ENCODE results near the gene DLGAP4.
"Not testable (repeated sequence)": the region's sequence is repeated elsewhere in the genome, so short reads cannot be mapped to it uniquely, and the experiment has no call there.

DLGAP4 gene

DNA sequence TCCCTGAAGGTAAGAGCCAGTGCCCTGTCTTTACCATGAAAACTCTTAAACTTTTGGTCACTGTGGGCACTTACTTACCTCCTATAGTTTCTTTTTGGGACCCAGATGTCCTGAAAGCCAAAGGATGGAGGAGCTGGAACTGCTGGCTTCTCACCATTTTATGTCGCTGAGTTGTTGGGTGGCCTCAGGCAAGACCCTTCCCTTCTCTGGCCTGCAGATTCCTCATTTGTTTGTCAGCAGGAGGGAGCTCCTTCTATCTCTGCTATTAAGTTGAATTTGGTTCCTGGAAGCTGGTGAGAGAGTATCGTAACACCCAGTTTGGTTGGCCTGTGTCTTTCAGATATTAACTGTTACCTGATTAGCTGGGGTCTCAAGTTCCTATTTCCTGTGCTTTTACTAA lies 167.0 kb downstream of the DLGAP4 start (continued):
- TF ChIP-seq, protein P1, sequence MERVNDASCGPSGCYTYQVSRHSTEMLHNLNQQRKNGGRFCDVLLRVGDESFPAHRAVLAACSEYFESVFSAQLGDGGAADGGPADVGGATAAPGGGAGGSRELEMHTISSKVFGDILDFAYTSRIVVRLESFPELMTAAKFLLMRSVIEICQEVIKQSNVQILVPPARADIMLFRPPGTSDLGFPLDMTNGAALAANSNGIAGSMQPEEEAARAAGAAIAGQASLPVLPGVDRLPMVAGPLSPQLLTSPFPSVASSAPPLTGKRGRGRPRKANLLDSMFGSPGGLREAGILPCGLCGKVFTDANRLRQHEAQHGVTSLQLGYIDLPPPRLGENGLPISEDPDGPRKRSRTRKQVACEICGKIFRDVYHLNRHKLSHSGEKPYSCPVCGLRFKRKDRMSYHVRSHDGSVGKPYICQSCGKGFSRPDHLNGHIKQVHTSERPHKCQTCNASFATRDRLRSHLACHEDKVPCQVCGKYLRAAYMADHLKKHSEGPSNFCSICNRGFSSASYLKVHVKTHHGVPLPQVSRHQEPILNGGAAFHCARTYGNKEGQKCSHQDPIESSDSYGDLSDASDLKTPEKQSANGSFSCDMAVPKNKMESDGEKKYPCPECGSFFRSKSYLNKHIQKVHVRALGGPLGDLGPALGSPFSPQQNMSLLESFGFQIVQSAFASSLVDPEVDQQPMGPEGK (CRISPR knock-in tag; IDR thresholded peaks at IDR 0.05; ENCODE audit: borderline replicate concordance), result no peak
- TF ChIP-seq RARB (CRISPR knock-in tag; IDR thresholded peaks at IDR 0.05) (no peak), ZNF8 (CRISPR knock-in tag; IDR thresholded peaks at IDR 0.05) (no peak), ISL1 (CRISPR knock-in tag; IDR thresholded peaks at IDR 0.05) (no peak), GLIS3 (CRISPR knock-in tag; IDR thresholded peaks at IDR 0.05) (no peak), ZFP3 (CRISPR knock-in tag; IDR thresholded peaks at IDR 0.05) (no peak), OSR1 (CRISPR knock-in tag; IDR thresholded peaks at IDR 0.05) (no peak)

DNA sequence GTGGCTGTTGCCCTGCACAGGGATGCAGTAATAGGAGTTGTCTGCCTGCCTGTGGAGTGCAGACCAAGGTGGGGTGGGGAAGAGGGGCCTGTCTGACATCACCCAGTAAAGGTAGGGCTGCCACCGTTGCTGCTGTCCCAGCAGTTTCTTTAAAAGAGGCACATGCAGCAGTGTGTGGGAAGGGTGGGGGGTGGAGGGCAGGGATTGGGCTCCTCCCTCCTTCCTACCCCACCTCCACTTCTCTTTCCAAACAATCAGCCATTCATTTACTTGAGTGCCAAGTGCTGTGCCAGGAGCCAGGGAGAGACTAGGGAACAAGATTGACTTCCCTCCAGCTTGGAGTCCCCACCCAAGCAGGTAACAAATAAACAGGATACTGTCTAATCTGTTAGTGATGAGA lies 168.4 kb downstream of the DLGAP4 start:
- peak; percentile 10; the same call in 2 of the 3 replicates for ATAC-seq
- TF ChIP-seq PPARA (CRISPR knock-in tag; IDR thresholded peaks at IDR 0.05; ENCODE audit: borderline replicate concordance) (no peak), OSR1 (CRISPR knock-in tag; IDR thresholded peaks at IDR 0.05) (no peak), ZC3H10 (CRISPR knock-in tag; IDR thresholded peaks at IDR 0.05) (no peak), ZNF70 (CRISPR knock-in tag; IDR thresholded peaks at IDR 0.05) (no peak), TOX (CRISPR knock-in tag; IDR thresholded peaks at IDR 0.05; ENCODE audit: borderline replicate concordance) (no peak), ZFP30 (CRISPR knock-in tag; IDR thresholded peaks at IDR 0.05) (no peak), TCF4 (CRISPR knock-in tag; IDR thresholded peaks at IDR 0.05; ENCODE audit: borderline replicate concordance) (no peak), CSDC2 (CRISPR knock-in tag; IDR thresholded peaks at IDR 0.05) (no peak)
- TF ChIP-seq, protein P2, sequence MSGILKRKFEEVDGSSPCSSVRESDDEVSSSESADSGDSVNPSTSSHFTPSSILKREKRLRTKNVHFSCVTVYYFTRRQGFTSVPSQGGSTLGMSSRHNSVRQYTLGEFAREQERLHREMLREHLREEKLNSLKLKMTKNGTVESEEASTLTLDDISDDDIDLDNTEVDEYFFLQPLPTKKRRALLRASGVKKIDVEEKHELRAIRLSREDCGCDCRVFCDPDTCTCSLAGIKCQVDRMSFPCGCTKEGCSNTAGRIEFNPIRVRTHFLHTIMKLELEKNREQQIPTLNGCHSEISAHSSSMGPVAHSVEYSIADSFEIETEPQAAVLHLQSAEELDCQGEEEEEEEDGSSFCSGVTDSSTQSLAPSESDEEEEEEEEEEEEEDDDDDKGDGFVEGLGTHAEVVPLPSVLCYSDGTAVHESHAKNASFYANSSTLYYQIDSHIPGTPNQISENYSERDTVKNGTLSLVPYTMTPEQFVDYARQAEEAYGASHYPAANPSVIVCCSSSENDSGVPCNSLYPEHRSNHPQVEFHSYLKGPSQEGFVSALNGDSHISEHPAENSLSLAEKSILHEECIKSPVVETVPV (CRISPR knock-in tag; IDR thresholded peaks at IDR 0.05), result no peak
- TF ChIP-seq, protein P3, sequence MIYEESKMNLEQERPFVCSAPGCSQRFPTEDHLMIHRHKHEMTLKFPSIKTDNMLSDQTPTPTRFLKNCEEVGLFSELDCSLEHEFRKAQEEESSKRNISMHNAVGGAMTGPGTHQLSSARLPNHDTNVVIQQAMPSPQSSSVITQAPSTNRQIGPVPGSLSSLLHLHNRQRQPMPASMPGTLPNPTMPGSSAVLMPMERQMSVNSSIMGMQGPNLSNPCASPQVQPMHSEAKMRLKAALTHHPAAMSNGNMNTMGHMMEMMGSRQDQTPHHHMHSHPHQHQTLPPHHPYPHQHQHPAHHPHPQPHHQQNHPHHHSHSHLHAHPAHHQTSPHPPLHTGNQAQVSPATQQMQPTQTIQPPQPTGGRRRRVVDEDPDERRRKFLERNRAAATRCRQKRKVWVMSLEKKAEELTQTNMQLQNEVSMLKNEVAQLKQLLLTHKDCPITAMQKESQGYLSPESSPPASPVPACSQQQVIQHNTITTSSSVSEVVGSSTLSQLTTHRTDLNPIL (CRISPR knock-in tag; IDR thresholded peaks at IDR 0.05; ENCODE audit: low read depth), result no peak
- TF ChIP-seq, protein P4, sequence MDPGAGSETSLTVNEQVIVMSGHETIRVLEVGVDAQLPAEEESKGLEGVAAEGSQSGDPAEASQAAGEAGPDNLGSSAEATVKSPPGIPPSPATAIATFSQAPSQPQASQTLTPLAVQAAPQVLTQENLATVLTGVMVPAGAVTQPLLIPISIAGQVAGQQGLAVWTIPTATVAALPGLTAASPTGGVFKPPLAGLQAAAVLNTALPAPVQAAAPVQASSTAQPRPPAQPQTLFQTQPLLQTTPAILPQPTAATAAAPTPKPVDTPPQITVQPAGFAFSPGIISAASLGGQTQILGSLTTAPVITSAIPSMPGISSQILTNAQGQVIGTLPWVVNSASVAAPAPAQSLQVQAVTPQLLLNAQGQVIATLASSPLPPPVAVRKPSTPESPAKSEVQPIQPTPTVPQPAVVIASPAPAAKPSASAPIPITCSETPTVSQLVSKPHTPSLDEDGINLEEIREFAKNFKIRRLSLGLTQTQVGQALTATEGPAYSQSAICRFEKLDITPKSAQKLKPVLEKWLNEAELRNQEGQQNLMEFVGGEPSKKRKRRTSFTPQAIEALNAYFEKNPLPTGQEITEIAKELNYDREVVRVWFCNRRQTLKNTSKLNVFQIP (CRISPR knock-in tag; IDR thresholded peaks at IDR 0.05; ENCODE audit: borderline replicate concordance, low read depth), result no peak

DNA sequence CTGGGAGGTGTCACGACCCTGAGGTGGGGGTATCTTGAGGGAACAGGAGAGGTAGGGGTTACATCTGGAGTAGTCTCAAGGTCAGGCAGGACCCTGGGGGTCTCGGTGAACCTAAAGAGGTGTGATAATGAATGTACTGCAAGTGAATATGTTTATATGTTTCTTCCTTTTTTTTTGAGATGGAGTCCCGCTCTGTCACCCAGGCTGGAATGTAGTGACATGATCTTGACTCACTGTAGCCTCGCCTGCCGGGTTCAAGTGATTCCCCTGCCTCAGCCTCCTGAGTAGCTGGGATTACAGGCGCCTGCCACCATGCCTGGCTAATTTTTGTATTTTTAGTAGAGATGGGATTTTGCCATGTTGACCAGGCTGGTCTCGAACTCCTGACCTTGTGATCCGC lies 168.9 kb downstream of the DLGAP4 start:
- ATAC-seq, result not testable (repeated sequence)

DNA sequence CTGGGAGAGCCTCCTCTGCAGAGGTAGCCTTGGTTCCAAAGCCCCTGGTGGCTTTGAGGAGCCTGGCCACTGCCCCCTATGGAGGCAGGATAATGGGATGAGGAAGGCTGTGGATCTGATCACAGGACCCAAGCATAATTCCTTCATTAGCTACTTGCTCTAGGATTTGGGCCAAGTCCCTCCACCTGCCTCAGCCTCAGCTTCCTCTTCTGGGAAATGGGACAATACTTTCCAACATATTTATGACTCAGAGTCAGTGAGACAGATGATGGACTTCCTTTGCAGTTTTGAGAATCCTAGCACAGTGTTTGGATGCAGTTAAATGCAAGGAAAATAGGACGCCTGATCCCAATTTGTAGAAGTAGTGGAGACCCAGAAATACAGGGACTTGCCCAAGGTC lies 171.3 kb downstream of the DLGAP4 start:
- ATAC-seq, result no peak
- TF ChIP-seq OSR1 (CRISPR knock-in tag; IDR thresholded peaks at IDR 0.05), result no peak
- TF ChIP-seq ESRRG (CRISPR knock-in tag; IDR thresholded peaks at IDR 0.05), result no peak
- TF ChIP-seq ZFP30 (CRISPR knock-in tag; IDR thresholded peaks at IDR 0.05), result no peak
- TF ChIP-seq ZFP3 (CRISPR knock-in tag; IDR thresholded peaks at IDR 0.05), result no peak
- TF ChIP-seq GLIS3 (CRISPR knock-in tag; IDR thresholded peaks at IDR 0.05), result no peak

DNA sequence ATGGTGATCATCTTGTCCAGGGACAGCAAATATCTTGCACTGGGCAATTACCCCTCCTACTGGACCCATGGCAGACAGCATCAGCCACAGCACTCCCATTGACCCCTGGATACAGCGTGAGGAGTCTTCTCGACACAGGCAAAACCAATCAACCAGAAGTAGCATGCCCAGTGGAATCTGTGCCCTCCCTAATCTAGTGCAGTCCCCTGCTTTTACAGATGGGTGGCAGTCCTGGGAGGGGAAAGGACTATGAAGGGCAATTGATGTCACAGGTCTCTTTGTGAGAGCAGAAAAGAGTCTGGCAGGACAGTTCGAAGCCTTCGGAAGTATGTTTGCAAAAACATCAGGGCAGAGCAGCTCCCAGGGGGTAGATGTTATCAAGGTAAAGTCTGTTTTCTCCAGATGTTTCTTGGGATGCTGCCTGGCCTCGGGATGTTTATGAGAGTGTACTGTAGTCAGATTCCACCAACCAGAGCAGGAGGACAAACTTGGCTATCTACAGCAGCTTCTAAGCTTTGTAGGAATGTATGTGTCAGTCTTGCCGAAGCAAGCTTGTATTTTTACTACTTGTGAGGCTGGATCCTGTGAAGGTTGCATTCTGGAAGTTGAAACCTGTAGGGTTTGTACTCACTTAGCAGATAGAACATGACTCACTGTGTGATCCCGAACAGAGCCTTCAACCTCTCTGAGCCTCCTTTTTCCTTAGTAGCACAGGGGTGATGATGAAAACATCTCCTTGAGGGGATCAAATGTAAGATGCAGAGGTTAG lies 172.2 kb downstream of the DLGAP4 start:
- no peak for ATAC-seq
- TF ChIP-seq ARNTL (CRISPR knock-in tag; IDR thresholded peaks at IDR 0.05; ENCODE audit: borderline replicate concordance, low read depth), result no peak
- TF ChIP-seq, protein P3 (CRISPR knock-in tag; IDR thresholded peaks at IDR 0.05; ENCODE audit: low read depth), result no peak
- TF ChIP-seq ZNF70 (CRISPR knock-in tag; IDR thresholded peaks at IDR 0.05), result no peak
- no peak for TF ChIP-seq SNAI2 (CRISPR knock-in tag; IDR thresholded peaks at IDR 0.05)
- TF ChIP-seq ZC3H10 (CRISPR knock-in tag; IDR thresholded peaks at IDR 0.05), result no peak
- no peak for TF ChIP-seq ISL1 (CRISPR knock-in tag; IDR thresholded peaks at IDR 0.05)
- no peak for TF ChIP-seq TCF4 (CRISPR knock-in tag; IDR thresholded peaks at IDR 0.05; ENCODE audit: borderline replicate concordance)
- TF ChIP-seq, protein P1 (CRISPR knock-in tag; IDR thresholded peaks at IDR 0.05; ENCODE audit: borderline replicate concordance), result no peak
- TF ChIP-seq, protein P4 (CRISPR knock-in tag; IDR thresholded peaks at IDR 0.05; ENCODE audit: borderline replicate concordance, low read depth), result no peak
- TF ChIP-seq TOX (CRISPR knock-in tag; IDR thresholded peaks at IDR 0.05; ENCODE audit: borderline replicate concordance), result no peak
- TF ChIP-seq RARB (CRISPR knock-in tag; IDR thresholded peaks at IDR 0.05), result no peak
- TF ChIP-seq OSR1 (CRISPR knock-in tag; IDR thresholded peaks at IDR 0.05), result no peak
- no peak for TF ChIP-seq ZNF8 (CRISPR knock-in tag; IDR thresholded peaks at IDR 0.05)

All from SK-N-SH treated with all-trans-retinoic acid at 6 μM for 48 hours (cell line).